Measurements from ENCODE around the gene FSTL4. TPM values are rescaled to one million over a fixed set of nuclear protein-coding genes. Genes with fewer than 3 reads are reported as not detected.

FSTL4 gene
- total and polyA plus RNA-seq, 2 of the 13 experiments (the other 11 are each of a cell fraction or from before 2014, with no cell fraction given), result 2.1 to 3.0 TPM

GRCh38 chr5:133147411-133147810 lies 464.9 kb downstream of the FSTL4 start:
- Histone ChIP-seq H3K9me3 (ENCODE audit: low read length) (no peaks in the 10 kb centered on the region), H3K27ac (ENCODE audit: extremely low read length, insufficient read depth, low read length) (no peak overlapping the region), H3K79me2 (ENCODE audit: insufficient read depth, low read length) (no peaks in the 10 kb centered on the region), H3K4me1 (ENCODE audit: insufficient read depth, low read length) (peaks cover 12% of the 10 kb centered on the region; the same call in 1 of the 2 replicates), H3K4me2 (ENCODE audit: low read depth, low read length) (no peak overlapping the region), H3K9ac (ENCODE audit: insufficient read depth, low read depth, low read length) (no peak overlapping the region), H3K4me3 (replicated peaks in 1 of 3; ENCODE audit: insufficient read depth in 1 of 3, low read depth in 2 of 3, low read length in 3 of 3) (no peak overlapping the region), H2AFZ (ENCODE audit: low read length) (no peak overlapping the region), H4K20me1 (ENCODE audit: insufficient read depth, low read length) (no peaks in the 10 kb centered on the region), H3K27me3 (ENCODE audit: control insufficient read depth in 1 of 2, insufficient read depth in 2 of 2, low read length in 2 of 2) (peaks cover 0 to 14% of the 10 kb centered on the region in 2 experiments; a peak in 2 of 5 replicates), H3K36me3 (replicated peaks in 1 of 2; ENCODE audit: control insufficient read depth in 1 of 2, insufficient read depth in 2 of 2, low read length in 2 of 2) (no peaks in the 10 kb centered on the region)
- no TSS peak for BruUV-seq (replicated peaks)
- ATAC-seq (no peak), DNase-seq (ENCODE audit: low spot score) (no peak), FAIRE-seq (no peak)
- POLR2A ChIA-PET, result no interaction called here
- 3% methylated on average over 2 of the region's 7 CpGs for WGBS (ENCODE audit: low lambda C conversion rate)
- intact Hi-C loops (cut with micrococcal nuclease; ENCODE audit: unreplicated experiment), result no loop called here
- CTCF ChIA-PET (ENCODE audit: low intra/inter-chr PET ratio, low total read pairs), result no interaction called here
- no peak for TF ChIP-seq ZFYVE20 (CRISPR knock-in tag; IDR thresholded peaks at IDR 0.05; ENCODE audit: borderline replicate concordance, low read depth)
- TF ChIP-seq, protein P1, sequence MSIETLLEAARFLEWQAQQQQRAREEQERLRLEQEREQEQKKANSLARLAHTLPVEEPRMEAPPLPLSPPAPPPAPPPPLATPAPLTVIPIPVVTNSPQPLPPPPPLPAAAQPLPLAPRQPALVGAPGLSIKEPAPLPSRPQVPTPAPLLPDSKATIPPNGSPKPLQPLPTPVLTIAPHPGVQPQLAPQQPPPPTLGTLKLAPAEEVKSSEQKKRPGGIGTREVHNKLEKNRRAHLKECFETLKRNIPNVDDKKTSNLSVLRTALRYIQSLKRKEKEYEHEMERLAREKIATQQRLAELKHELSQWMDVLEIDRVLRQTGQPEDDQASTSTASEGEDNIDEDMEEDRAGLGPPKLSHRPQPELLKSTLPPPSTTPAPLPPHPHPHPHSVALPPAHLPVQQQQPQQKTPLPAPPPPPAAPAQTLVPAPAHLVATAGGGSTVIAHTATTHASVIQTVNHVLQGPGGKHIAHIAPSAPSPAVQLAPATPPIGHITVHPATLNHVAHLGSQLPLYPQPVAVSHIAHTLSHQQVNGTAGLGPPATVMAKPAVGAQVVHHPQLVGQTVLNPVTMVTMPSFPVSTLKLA (IDR thresholded peaks at IDR 0.05), result peak; percentile 28; the same call in 1 of the 2 replicates
- in situ Hi-C loops (cut with HindIII; ENCODE audit: extremely low pct_ligation_motif_present, low pct_unique_long_range_greater_than_20kb), result no loop called here

Small RNA genes within 50 kb of the gene (microRNA-seq; reads per million reads assigned to microRNA genes)
- not detected for gene MIR1289-2

Small RNA genes within 50 kb of the gene (small RNA-seq; reads per million reads assigned to genes)
- 0 reads per million in 3 experiments for gene MIR1289-2 (ENCODE audit: insufficient read depth in 2 of 3, insufficient read length in 3 of 3, low read depth in 2 of 3, low replicate concordance in 1 of 3)

All from HepG2 (cell line).